RWPE2 (cell line): ENCODE results near the gene PPARD.

Experiments
- ATAC-seq: fragments of 200-7000 bp; cut with Tn5 transposase; 3 replicates; pipeline ENCODE4 v1.9.1; 2021; ENCODE audit warnings: low read depth
- DNase-seq: peaks from one replicate; pipeline ENCODE4 v3.0.0-alpha.2; 2020; ENCODE audit warnings: low spot score
- H3K27ac ChIP-seq: fragments of 450-650 bp; 2 replicates; pipeline ENCODE4 v1.5.1; 2017; ENCODE audit warnings: mild to moderate bottlenecking; ENCODE audit not compliant: poor library complexity, severe bottlenecking
- H3K27me3 ChIP-seq: fragments of 250-450 bp; sonication (Bioruptor Pico); 2 replicates; pipeline ENCODE4 v1.5.1; 2021; ENCODE audit warnings: mild to moderate bottlenecking, moderate library complexity; ENCODE audit not compliant: insufficient read depth, poor library complexity, severe bottlenecking
- H3K36me3 ChIP-seq: fragments of 250-450 bp; sonication (Bioruptor Pico); 2 replicates; pipeline ENCODE4 v1.5.1; 2020; ENCODE audit warnings: low read depth, mild to moderate bottlenecking, moderate library complexity
- H3K4me1 ChIP-seq: fragments of 250-450 bp; sonication (Bioruptor Pico); 2 replicates; pipeline ENCODE4 v1.5.1; 2021; ENCODE audit warnings: mild to moderate bottlenecking, moderate library complexity; ENCODE audit not compliant: insufficient read depth, poor library complexity, severe bottlenecking
- H3K4me3 ChIP-seq: fragments of 250-450 bp; sonication (Bioruptor Pico); 2 replicates; pipeline ENCODE4 v1.5.1; 2021; ENCODE audit warnings: mild to moderate bottlenecking, moderate library complexity; ENCODE audit not compliant: severe bottlenecking
- H3K9me3 ChIP-seq: fragments of 250-450 bp; sonication (Bioruptor Pico); 2 replicates; pipeline ENCODE4 v1.5.1; 2021; ENCODE audit warnings: mild to moderate bottlenecking, moderate library complexity; ENCODE audit not compliant: severe bottlenecking
- CTCF ChIP-seq: fragments of 450-650 bp; IDR thresholded peaks from one replicate; pipeline ENCODE4 v1.5.1; 2017; ENCODE audit warnings: mild to moderate bottlenecking, moderate library complexity; ENCODE audit not compliant: poor library complexity, severe bottlenecking

The PPARD gene

GRCh38 chr6:35396991-35397390, 54.6 kb downstream of the PPARD start:
- TF ChIP-seq CTCF = no peak
- peaks cover 38% of the 10 kb centered on the region for H3K36me3 ChIP-seq
- no peaks in the 10 kb centered on the region for H3K27me3 ChIP-seq
- H3K4me3 ChIP-seq = no peak overlapping the region
- H3K27ac ChIP-seq = peak overlapping the region; percentile 99
- ATAC-seq = peak; percentile 37
- DNase-seq = no peak
- H3K4me1 ChIP-seq = peaks cover 57% of the 10 kb centered on the region
- no peaks in the 10 kb centered on the region for H3K9me3 ChIP-seq

GRCh38 chr6:35397806-35398418, 55.6 kb downstream of the PPARD start:
- ATAC-seq = no peak
- no peak for DNase-seq
- Histone ChIP-seq H3K4me3 (no peak overlapping the region), H3K27me3 (no peaks in the 10 kb centered on the region), H3K9me3 (no peaks in the 10 kb centered on the region), H3K4me1 (peaks cover 62% of the 10 kb centered on the region), H3K36me3 (peaks cover 45% of the 10 kb centered on the region), H3K27ac (peak overlapping the region; percentile 99)
- TF ChIP-seq CTCF = no peak

- H3K36me3 ChIP-seq = peaks cover 45% of the 10 kb centered on the region
- H3K27me3 ChIP-seq = no peaks in the 10 kb centered on the region
- DNase-seq (no peak), ATAC-seq (no peak)
- H3K4me1 ChIP-seq = peaks cover 60% of the 10 kb centered on the region
- H3K4me3 ChIP-seq = no peak overlapping the region
- H3K9me3 ChIP-seq = no peaks in the 10 kb centered on the region
- TF ChIP-seq CTCF = no peak
- H3K27ac ChIP-seq = peak overlapping the region; percentile 99
Observed at GRCh38 chr6:35398526-35398925, 56.2 kb downstream of the PPARD start.

GRCh38 chr6:35400111-35400510, 57.8 kb downstream of the PPARD start:
- DNase-seq (no peak), ATAC-seq (no peak)
- H3K27ac ChIP-seq = peak overlapping the region; percentile 99
- H3K9me3 ChIP-seq = no peaks in the 10 kb centered on the region
- H3K36me3 ChIP-seq = peaks cover 45% of the 10 kb centered on the region
- no peak overlapping the region for H3K4me3 ChIP-seq
- peaks cover 47% of the 10 kb centered on the region for H3K4me1 ChIP-seq
- H3K27me3 ChIP-seq = no peaks in the 10 kb centered on the region
- TF ChIP-seq CTCF = no peak

GRCh38 chr6:35400901-35401311, 58.5 kb downstream of the PPARD start:
- H3K4me3 ChIP-seq = no peak overlapping the region
- no peaks in the 10 kb centered on the region for H3K27me3 ChIP-seq
- DNase-seq (peak; percentile 94), ATAC-seq (peak; percentile 94)
- peaks cover 41% of the 10 kb centered on the region for H3K4me1 ChIP-seq
- TF ChIP-seq CTCF = no peak
- peaks cover 45% of the 10 kb centered on the region for H3K36me3 ChIP-seq
- no peaks in the 10 kb centered on the region for H3K9me3 ChIP-seq
- H3K27ac ChIP-seq = peak overlapping the region; percentile 99
